ENCODE data around the gene HTR3A.

HTR3A gene

DNA sequence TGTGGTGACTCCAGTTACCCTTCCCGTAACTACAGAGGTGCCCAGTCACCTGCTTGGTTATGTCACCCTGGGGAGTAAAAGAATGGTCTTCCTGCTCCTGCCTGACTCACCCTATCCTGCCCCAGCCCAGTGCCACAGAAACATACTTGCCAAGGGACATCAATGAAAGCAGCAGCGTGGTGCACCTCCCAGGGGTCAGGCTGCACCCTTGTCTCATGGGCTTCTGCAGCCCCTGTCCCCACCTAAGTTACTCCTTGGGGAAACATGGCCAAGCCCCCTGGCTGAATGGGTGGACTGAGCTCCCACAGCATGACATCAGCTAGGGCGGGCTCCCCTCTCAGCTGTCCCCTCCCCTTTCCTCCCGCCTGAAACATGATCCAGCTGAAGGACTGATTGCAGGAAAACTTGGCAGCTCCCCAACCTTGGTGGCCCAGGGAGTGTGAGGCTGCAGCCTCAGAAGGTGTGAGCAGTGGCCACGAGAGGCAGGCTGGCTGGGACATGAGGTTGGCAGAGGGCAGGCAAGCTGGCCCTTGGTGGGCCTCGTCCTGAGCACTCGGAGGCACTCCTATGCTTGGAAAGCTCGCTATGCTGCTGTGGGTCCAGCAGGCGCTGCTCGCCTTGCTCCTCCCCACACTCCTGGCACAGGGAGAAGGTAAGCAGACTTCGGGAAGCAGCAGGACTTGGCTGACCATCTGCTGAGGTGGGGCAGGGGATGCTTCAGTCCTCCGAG, at the start of gene HTR3A (continued):
- TF ChIP-seq, protein P1, sequence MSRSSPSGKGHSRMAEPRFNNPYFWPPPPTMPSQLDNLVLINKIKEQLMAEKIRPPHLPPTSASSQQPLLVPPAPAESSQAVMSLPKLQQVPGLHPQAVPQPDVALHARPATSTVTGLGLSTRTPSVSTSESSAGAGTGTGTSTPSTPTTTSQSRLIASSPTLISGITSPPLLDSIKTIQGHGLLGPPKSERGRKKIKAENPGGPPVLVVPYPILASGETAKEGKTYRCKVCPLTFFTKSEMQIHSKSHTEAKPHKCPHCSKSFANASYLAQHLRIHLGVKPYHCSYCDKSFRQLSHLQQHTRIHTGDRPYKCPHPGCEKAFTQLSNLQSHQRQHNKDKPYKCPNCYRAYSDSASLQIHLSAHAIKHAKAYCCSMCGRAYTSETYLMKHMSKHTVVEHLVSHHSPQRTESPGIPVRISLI (tag by site-specific recombination; IDR thresholded peaks at IDR 0.05), result no peak
- TF ChIP-seq ZNF302 (tag by site-specific recombination; IDR thresholded peaks at IDR 0.05; ENCODE audit: low read depth), result no peak
- peak; percentile 84 for TF ChIP-seq ZBTB48 (tag by site-specific recombination; IDR thresholded peaks at IDR 0.05)
- TF ChIP-seq, protein P2, sequence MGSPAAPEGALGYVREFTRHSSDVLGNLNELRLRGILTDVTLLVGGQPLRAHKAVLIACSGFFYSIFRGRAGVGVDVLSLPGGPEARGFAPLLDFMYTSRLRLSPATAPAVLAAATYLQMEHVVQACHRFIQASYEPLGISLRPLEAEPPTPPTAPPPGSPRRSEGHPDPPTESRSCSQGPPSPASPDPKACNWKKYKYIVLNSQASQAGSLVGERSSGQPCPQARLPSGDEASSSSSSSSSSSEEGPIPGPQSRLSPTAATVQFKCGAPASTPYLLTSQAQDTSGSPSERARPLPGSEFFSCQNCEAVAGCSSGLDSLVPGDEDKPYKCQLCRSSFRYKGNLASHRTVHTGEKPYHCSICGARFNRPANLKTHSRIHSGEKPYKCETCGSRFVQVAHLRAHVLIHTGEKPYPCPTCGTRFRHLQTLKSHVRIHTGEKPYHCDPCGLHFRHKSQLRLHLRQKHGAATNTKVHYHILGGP (tag by site-specific recombination; IDR thresholded peaks at IDR 0.05), result no peak
- peak; percentile 60; the same call in 1 of the 2 replicates for TF ChIP-seq KLF9 (tag by site-specific recombination; IDR thresholded peaks at IDR 0.05; ENCODE audit: low read depth)
- no peak for TF ChIP-seq MEIS1 (CRISPR knock-in tag; IDR thresholded peaks at IDR 0.05; ENCODE audit: borderline replicate concordance)
- no peak for TF ChIP-seq ZNF792 (tag by site-specific recombination; IDR thresholded peaks at IDR 0.05)
- TF ChIP-seq KLF1 (tag by site-specific recombination; IDR thresholded peaks at IDR 0.05), result peak; percentile 93
- no peak for TF ChIP-seq ZFP3 (tag by site-specific recombination; IDR thresholded peaks at IDR 0.05; ENCODE audit: low read depth)
- TF ChIP-seq BCL11A (tag by site-specific recombination; IDR thresholded peaks at IDR 0.05; ENCODE audit: low read depth), result peak; percentile 80; the same call in 1 of the 2 replicates
- TF ChIP-seq ZFP69B (tag by site-specific recombination; IDR thresholded peaks at IDR 0.05), result no peak
- TF ChIP-seq, protein P3, sequence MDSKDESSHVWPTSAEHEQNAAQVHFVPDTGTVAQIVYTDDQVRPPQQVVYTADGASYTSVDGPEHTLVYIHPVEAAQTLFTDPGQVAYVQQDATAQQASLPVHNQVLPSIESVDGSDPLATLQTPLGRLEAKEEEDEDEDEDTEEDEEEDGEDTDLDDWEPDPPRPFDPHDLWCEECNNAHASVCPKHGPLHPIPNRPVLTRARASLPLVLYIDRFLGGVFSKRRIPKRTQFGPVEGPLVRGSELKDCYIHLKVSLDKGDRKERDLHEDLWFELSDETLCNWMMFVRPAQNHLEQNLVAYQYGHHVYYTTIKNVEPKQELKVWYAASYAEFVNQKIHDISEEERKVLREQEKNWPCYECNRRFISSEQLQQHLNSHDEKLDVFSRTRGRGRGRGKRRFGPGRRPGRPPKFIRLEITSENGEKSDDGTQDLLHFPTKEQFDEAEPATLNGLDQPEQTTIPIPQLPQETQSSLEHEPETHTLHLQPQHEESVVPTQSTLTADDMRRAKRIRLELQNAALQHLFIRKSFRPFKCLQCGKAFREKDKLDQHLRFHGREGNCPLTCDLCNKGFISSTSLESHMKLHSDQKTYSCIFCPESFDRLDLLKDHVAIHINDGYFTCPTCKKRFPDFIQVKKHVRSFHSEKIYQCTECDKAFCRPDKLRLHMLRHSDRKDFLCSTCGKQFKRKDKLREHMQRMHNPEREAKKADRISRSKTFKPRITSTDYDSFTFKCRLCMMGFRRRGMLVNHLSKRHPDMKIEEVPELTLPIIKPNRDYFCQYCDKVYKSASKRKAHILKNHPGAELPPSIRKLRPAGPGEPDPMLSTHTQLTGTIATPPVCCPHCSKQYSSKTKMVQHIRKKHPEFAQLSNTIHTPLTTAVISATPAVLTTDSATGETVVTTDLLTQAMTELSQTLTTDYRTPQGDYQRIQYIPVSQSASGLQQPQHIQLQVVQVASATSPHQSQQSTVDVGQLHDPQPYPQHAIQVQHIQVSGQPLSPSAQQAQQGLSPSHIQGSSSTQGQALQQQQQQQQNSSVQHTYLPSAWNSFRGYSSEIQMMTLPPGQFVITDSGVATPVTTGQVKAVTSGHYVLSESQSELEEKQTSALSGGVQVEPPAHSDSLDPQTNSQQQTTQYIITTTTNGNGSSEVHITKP (tag by site-specific recombination; IDR thresholded peaks at IDR 0.05), result peak; percentile 73; the same call in 1 of the 2 replicates
- peak; percentile 70 for TF ChIP-seq GLIS1 (tag by site-specific recombination; IDR thresholded peaks at IDR 0.05)
- TF ChIP-seq ZNF140 (tag by site-specific recombination; IDR thresholded peaks at IDR 0.05), result no peak
- no peak for TF ChIP-seq ZNF433 (tag by site-specific recombination; IDR thresholded peaks at IDR 0.05; ENCODE audit: low read depth)
- TF ChIP-seq ZSCAN30 (tag by site-specific recombination; IDR thresholded peaks at IDR 0.05), result peak; percentile 42; the same call in 1 of the 2 replicates
- TF ChIP-seq ZNF214 (tag by site-specific recombination; IDR thresholded peaks at IDR 0.05; ENCODE audit: borderline replicate concordance), result no peak
- peak; percentile 89; the same call in 1 of the 2 replicates for TF ChIP-seq ZNF366 (tag by site-specific recombination; conservative IDR thresholded peaks at IDR 0.05)
- TF ChIP-seq ZNF416 (tag by site-specific recombination; IDR thresholded peaks at IDR 0.05), result no peak
- no peak for TF ChIP-seq ZNF354C (tag by site-specific recombination; IDR thresholded peaks at IDR 0.05; ENCODE audit: borderline replicate concordance, low read depth)
- no peak for TF ChIP-seq ZNF776 (tag by site-specific recombination; IDR thresholded peaks at IDR 0.05; ENCODE audit: borderline replicate concordance)
- TF ChIP-seq, protein P4, sequence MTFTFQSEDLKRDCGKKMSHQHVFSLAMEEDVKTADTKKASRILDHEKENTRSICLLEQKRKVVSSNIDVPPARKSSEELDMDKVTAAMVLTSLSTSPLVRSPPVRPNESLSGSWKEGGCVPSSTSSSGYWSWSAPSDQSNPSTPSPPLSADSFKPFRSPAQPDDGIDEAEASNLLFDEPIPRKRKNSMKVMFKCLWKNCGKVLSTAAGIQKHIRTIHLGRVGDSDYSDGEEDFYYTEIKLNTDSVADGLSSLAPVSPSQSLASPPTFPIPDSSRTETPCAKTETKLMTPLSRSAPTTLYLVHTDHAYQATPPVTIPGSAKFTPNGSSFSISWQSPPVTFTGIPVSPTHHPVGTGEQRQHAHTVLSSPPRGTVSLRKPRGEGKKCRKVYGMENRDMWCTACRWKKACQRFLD (tag by site-specific recombination; IDR thresholded peaks at IDR 0.05), result no peak
- peak; percentile 54 for TF ChIP-seq SP2 (tag by site-specific recombination; IDR thresholded peaks at IDR 0.05)
- TF ChIP-seq ZNF529 (tag by site-specific recombination; IDR thresholded peaks at IDR 0.05; ENCODE audit: insufficient replicate concordance), result no peak
- TF ChIP-seq, protein P5, sequence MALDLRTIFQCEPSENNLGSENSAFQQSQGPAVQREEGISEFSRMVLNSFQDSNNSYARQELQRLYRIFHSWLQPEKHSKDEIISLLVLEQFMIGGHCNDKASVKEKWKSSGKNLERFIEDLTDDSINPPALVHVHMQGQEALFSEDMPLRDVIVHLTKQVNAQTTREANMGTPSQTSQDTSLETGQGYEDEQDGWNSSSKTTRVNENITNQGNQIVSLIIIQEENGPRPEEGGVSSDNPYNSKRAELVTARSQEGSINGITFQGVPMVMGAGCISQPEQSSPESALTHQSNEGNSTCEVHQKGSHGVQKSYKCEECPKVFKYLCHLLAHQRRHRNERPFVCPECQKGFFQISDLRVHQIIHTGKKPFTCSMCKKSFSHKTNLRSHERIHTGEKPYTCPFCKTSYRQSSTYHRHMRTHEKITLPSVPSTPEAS (tag by site-specific recombination; IDR thresholded peaks at IDR 0.05), result no peak
- TF ChIP-seq MYNN (tag by site-specific recombination; IDR thresholded peaks at IDR 0.05; ENCODE audit: borderline replicate concordance), result no peak
- TF ChIP-seq ZNF707 (tag by site-specific recombination; IDR thresholded peaks at IDR 0.05), result no peak
- TF ChIP-seq, protein P6, sequence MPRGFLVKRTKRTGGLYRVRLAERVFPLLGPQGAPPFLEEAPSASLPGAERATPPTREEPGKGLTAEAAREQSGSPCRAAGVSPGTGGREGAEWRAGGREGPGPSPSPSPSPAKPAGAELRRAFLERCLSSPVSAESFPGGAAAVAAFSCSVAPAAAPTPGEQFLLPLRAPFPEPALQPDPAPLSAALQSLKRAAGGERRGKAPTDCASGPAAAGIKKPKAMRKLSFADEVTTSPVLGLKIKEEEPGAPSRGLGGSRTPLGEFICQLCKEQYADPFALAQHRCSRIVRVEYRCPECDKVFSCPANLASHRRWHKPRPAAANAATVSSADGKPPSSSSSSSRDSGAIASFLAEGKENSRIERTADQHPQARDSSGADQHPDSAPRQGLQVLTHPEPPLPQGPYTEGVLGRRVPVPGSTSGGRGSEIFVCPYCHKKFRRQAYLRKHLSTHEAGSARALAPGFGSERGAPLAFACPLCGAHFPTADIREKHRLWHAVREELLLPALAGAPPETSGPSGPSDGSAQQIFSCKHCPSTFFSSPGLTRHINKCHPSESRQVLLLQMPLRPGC (tag by site-specific recombination; IDR thresholded peaks at IDR 0.05), result peak; percentile 52; the same call in 1 of the 2 replicates

Data from HEK293 (cell line).